Neuronal stem cell (in vitro differentiated cells): ENCODE results near the gene PANK4.
A peak's percentile ranks its signal among the peaks of the same experiment; 100 is the strongest.

Source experiments
- DNase-seq: peaks from one replicate; pipeline ENCODE4 v3.0.0-alpha.2; 2013; ENCODE audit warnings: low spot score
- H2AFZ ChIP-seq: one replicate; pipeline ENCODE4 v1.6.1; 2013; ENCODE audit warnings: mild to moderate bottlenecking, low read length, inconsistent platforms
- H2AK5ac ChIP-seq: 2 replicates; pipeline ENCODE4 v1.6.1; 2013; ENCODE audit warnings: low read depth, mild to moderate bottlenecking, inconsistent platforms, low read length, moderate library complexity, mixed read lengths
- H2BK120ac ChIP-seq: 2 replicates; pipeline ENCODE4 v1.6.1; 2013; ENCODE audit warnings: low read depth, mild to moderate bottlenecking, inconsistent platforms, low read length, moderate library complexity, mixed read lengths
- H2BK12ac ChIP-seq: one replicate; pipeline ENCODE4 v1.6.1; 2013; ENCODE audit warnings: low read length, inconsistent platforms
- H2BK15ac ChIP-seq: 2 replicates; pipeline ENCODE4 v1.6.1; 2013; ENCODE audit warnings: mild to moderate bottlenecking, low read length, inconsistent platforms, mixed read lengths
- H2BK5ac ChIP-seq: one replicate; pipeline ENCODE4 v1.6.1; 2013; ENCODE audit warnings: inconsistent platforms, mild to moderate bottlenecking, low read length, moderate library complexity
- H3K14ac ChIP-seq: one replicate; pipeline ENCODE4 v1.6.1; 2013; ENCODE audit warnings: low read length, inconsistent platforms
- H3K18ac ChIP-seq: 2 replicates; pipeline ENCODE4 v1.6.1; 2013; ENCODE audit warnings: low read length, inconsistent platforms
- H3K23ac ChIP-seq: 2 replicates; pipeline ENCODE4 v1.6.1; 2013; ENCODE audit warnings: low read depth, mild to moderate bottlenecking, mixed read lengths, low read length, inconsistent platforms; ENCODE audit not compliant: poor library complexity
- H3K27ac ChIP-seq: replicated peaks from 3 replicates; pipeline ENCODE4 v1.5.1; 2013; ENCODE audit warnings: low read length, inconsistent platforms
- H3K27me3 ChIP-seq, 3 experiments: 2 replicates each; pipeline ENCODE4 v1.6.1; 2013; ENCODE audit warnings: low read length in 3 of 3, mild to moderate bottlenecking in 2 of 3, inconsistent platforms in 1 of 3, low read depth in 1 of 3, mixed read lengths in 1 of 3, moderate library complexity in 1 of 3; ENCODE audit not compliant: control insufficient read depth in 3 of 3, insufficient read depth in 3 of 3
- H3K36me3 ChIP-seq, 2 donors: replicated peaks in 1 of 2; 2 replicates each; pipeline ENCODE4 v1.6.1; 2013; ENCODE audit warnings: low read length in 2 of 2; ENCODE audit not compliant: control insufficient read depth in 2 of 2, insufficient read depth in 2 of 2
- H3K4ac ChIP-seq: 2 replicates; pipeline ENCODE4 v1.6.1; 2013; ENCODE audit warnings: inconsistent platforms, mild to moderate bottlenecking, low read length, moderate library complexity
- H3K4me1 ChIP-seq, 2 donors: 1 replicate in 1 of 2; 2 replicates in 1 of 2; pipeline ENCODE4 v1.6.1; 2013; ENCODE audit warnings: low read length in 2 of 2, low read depth in 1 of 2; ENCODE audit not compliant: control insufficient read depth in 2 of 2, insufficient read depth in 1 of 2
- H3K4me2 ChIP-seq: one replicate; pipeline ENCODE4 v1.6.1; 2013; ENCODE audit warnings: mild to moderate bottlenecking, low read length, inconsistent platforms; ENCODE audit not compliant: insufficient read depth, poor library complexity, severe bottlenecking
- H3K4me3 ChIP-seq, 2 donors: 2 replicates each; pipeline ENCODE4 v1.5.1; 2013; ENCODE audit warnings: low read length in 2 of 2, mild to moderate bottlenecking in 2 of 2, inconsistent platforms in 1 of 2, moderate library complexity in 1 of 2
- H3K79me1 ChIP-seq: one replicate; pipeline ENCODE4 v1.6.1; 2013; ENCODE audit warnings: low read depth, mild to moderate bottlenecking, inconsistent platforms, low read length, moderate library complexity
- H3K9ac ChIP-seq: one replicate; pipeline ENCODE4 v1.6.1; 2013; ENCODE audit warnings: mild to moderate bottlenecking, low read depth, low read length, inconsistent platforms; ENCODE audit not compliant: poor library complexity
- H3K9me3 ChIP-seq, 2 donors: replicated peaks in 1 of 2; 2 replicates each; pipeline versions ENCODE3 to v1.6.1; 2013; ENCODE audit warnings: low read length in 2 of 2, mild to moderate bottlenecking in 2 of 2, inconsistent platforms in 1 of 2, low read depth in 1 of 2, mixed read lengths in 1 of 2, moderate library complexity in 1 of 2; ENCODE audit not compliant: control insufficient read depth in 2 of 2, insufficient read depth in 1 of 2
- H4K8ac ChIP-seq: one replicate; pipeline ENCODE4 v1.6.1; 2013; ENCODE audit warnings: low read depth, mild to moderate bottlenecking, inconsistent platforms, low read length, moderate library complexity
- H4K91ac ChIP-seq: one replicate; pipeline ENCODE4 v1.6.1; 2013; ENCODE audit warnings: low read length, low read depth, mild to moderate bottlenecking, inconsistent platforms; ENCODE audit not compliant: poor library complexity
- WGBS, 2 donors: extraction: QIAGEN DNeasy Blood & Tissue Kit; methylation state at CpG; one replicate each; pipeline ENCODE4 v1.1.7; 2013; ENCODE audit warnings: missing lambda C conversion rate in 2 of 2, mixed read lengths in 1 of 2; ENCODE audit not compliant: insufficient read length in 2 of 2, insufficient replicate concordance in 1 of 2; ENCODE audit errors: extremely low coverage in 2 of 2; 5-methylcytosine and 5-hydroxymethylcytosine counted together

Gene PANK4

GRCh38 chr1:2477791-2478499, 48.5 kb downstream of the PANK4 start:
- Histone ChIP-seq H3K4me2 (peak overlapping the region; percentile 18), H3K79me1 (peaks cover 11% of the 10 kb centered on the region), H2BK5ac (peak overlapping the region; percentile 82), H2AFZ (no peak overlapping the region), H2AK5ac (peak overlapping the region; percentile 93), H3K4me3 (no peak overlapping the region), H4K8ac (peak overlapping the region; percentile 65), H3K36me3 (no peaks in the 10 kb centered on the region), H2BK12ac (peak overlapping the region; percentile 98), H3K27me3 (peaks cover 0 to 72% (median 0%) of the 10 kb centered on the region in 3 experiments), H3K9ac (peak overlapping the region; percentile 77), H3K14ac (peak overlapping the region; percentile 82), H3K4ac (peak overlapping the region; percentile 89), H4K91ac (no peak overlapping the region), H3K23ac (peak overlapping the region; percentile 98), H2BK120ac (peak overlapping the region; percentile 87), H3K4me1 (peaks cover 22 to 38% of the 10 kb centered on the region in 2 donors), H2BK15ac (peak overlapping the region; percentile 99), H3K18ac (peak overlapping the region; percentile 93), H3K9me3 (no peaks in the 10 kb centered on the region), H3K27ac (no peak overlapping the region)
- WGBS, 2 donors = no CpG with 5 or more reads among the region's 35 CpGs
- no peak for DNase-seq

- Histone ChIP-seq H3K4me1 (peaks cover 23 to 42% of the 10 kb centered on the region in 2 donors), H3K4me2 (peak overlapping the region; percentile 18), H3K9me3 (no peaks in the 10 kb centered on the region), H2AFZ (no peak overlapping the region), H2BK5ac (peak overlapping the region; percentile 22), H2BK12ac (no peak overlapping the region), H3K4me3 (no peak overlapping the region), H3K23ac (peak overlapping the region; percentile 44), H3K79me1 (peaks cover 11% of the 10 kb centered on the region), H3K18ac (peak overlapping the region; percentile 93), H3K27me3 (peaks cover 0 to 78% (median 0%) of the 10 kb centered on the region in 3 experiments), H3K9ac (peak overlapping the region; percentile 77), H2AK5ac (peak overlapping the region; percentile 93), H3K36me3 (no peaks in the 10 kb centered on the region), H4K91ac (no peak overlapping the region), H2BK15ac (peak overlapping the region; percentile 99), H3K27ac (no peak overlapping the region), H3K14ac (peak overlapping the region; percentile 82), H2BK120ac (peak overlapping the region; percentile 87), H3K4ac (no peak overlapping the region), H4K8ac (peak overlapping the region; percentile 43)
- whole genome bisulfite sequencing, 2 donors = no CpG with 5 or more reads among the region's 12 CpGs
- no peak for DNase-seq
Observed at GRCh38 chr1:2477309-2477708, 49.1 kb downstream of the PANK4 start.

- Histone ChIP-seq H3K4me3 (no peak within 1 kb of the TSS), H4K8ac (peak within 1 kb of the TSS; percentile 50), H3K9ac (peak within 1 kb of the TSS; percentile 72), H3K27me3 (peaks cover 0 to 79% (median 0%) of the 10 kb centered on the region in 3 experiments), H3K18ac (peak within 1 kb of the TSS; percentile 93), H2BK5ac (peak within 1 kb of the TSS; percentile 90), H3K4me1 (peaks cover 23 to 42% of the 10 kb centered on the region in 2 donors), H2AK5ac (peak within 1 kb of the TSS; percentile 93), H2BK15ac (peak within 1 kb of the TSS; percentile 99), H3K27ac (no peak within 1 kb of the TSS), H3K9me3 (no peaks in the 10 kb centered on the region), H3K23ac (peak within 1 kb of the TSS; percentile 44), H2BK120ac (peak within 1 kb of the TSS; percentile 87), H3K14ac (peak within 1 kb of the TSS; percentile 56), H3K4me2 (no peak within 1 kb of the TSS), H3K36me3 (no peaks in the 10 kb centered on the region), H4K91ac (peak within 1 kb of the TSS; percentile 53), H2AFZ (no peak within 1 kb of the TSS), H3K79me1 (peaks cover 14% of the 10 kb centered on the region), H2BK12ac (peak within 1 kb of the TSS; percentile 93), H3K4ac (peak within 1 kb of the TSS; percentile 17)
- DNase-seq = no peak
- WGBS, 2 donors = no CpG with 5 or more reads among the region's 34 CpGs
Observed at GRCh38 chr1:2476061-2476999, 50.1 kb downstream of the PANK4 start, which contains the start of gene PLCH2. PLCH2 (plus strand) TSS chr1:2476289; CDS start chr1:2476589, 300 bp downstream.
